NCI-H2029 (cell line): ENCODE measurements around the gene CLCN3.
A peak's percentile ranks its signal among the peaks of the same experiment; 100 is the strongest.
"Not testable (repeated sequence)": the region's sequence is repeated elsewhere in the genome, so short reads cannot be mapped to it uniquely, and the experiment has no call there.

ENCODE experiments used
- DNase-seq: peaks from one replicate; lab custom pipeline; 2025; lab: John Stamatoyannopoulos, UW

Gene CLCN3

DNA sequence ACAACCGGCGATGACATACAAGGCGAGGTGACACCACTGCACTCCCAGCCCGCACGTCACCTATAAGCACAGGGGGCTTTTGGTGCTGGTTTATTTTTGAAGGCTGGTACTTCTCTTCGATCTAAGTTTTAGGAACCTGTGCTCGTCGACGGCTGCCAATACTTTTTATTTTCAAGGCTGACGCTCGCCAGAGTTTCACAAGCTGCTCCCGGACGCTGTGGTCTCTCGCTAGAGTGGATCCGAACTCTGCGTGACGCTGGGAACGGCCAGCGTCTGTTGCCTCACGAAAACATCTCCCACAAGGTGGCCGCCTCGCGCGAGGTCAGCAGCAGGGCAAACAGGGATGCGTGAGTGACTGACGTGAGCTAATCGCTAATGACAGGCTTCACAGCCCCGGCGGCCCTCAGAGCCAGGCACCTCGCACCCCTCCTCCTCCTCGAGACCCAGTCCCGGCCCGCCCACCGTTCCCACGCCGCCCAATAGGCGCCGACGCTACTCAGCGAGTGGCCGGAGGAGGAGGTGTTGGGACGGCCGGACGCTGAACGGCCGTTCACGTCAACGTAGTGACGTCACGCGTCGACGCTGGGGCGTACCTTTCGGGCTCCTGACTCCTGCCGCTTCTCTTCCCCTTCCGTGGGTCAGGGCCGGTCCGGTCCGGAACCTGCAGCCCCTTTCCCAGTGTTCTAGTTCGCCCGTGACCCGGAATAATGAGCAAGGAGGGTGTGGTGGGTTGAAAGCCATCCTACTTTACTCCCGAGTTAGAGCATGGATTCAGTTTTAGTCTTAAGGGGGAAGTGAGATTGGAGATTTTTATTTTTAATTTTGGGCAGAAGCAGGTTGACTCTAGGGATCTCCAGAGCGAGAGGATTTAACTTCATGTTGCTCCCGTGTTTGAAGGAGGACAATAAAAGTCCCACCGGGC, at the start of gene CLCN3:
Gene CLCN3 (plus strand): TSS at position 621 of the 922 bp plus-strand sequence. CDS start 15,351 bp downstream, outside the sequence.
- peak; percentile 91 for DNase-seq

GRCh38 chr4:169571012-169571411, 49.4 kb upstream of the CLCN3 start:
- not testable (repeated sequence) for DNase-seq

DNA sequence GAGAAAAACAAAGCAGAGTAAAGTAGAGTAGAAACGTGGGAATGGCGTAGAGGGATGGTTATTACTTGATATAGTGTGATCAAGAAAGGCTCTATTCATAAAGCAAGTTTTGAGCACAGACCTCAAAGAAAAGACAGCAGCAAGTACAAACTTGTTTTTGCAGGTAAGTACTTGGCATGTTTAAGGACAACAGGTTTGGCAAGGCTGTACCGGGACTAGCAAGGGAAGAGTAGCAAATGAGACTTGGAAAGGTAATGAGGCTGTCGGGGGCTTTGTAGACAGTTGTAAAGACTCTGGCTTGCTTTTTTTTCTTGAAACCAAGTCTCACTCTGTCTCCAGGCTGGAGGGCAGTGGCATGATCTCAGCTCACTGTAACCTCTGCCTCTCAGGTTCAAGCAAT, 48.9 kb upstream of the CLCN3 start:
- DNase-seq, result no peak

GRCh38 chr4:169573889-169574288, 46.5 kb upstream of the CLCN3 start:
- no peak for DNase-seq

- DNase-seq, result no peak
Observed at GRCh38 chr4:169582203-169582602, 38.2 kb upstream of the CLCN3 start.

DNA sequence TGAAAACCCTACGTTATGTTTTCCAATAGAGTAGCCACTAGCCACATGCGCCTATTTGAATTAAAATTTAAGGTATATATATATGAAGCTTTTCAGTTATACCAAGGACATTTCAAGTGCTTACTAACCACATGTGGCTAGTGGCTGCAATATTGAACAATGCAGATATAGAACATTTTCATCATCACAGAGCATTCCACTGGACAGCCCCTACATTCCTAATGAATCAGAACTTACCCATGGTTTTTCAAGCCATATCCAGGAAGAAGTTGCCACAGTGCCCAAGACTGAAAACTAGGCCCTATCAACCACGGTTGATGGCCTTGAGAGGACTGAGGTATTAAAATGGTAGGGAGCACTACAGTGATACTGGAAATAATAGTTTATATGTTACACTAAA, 37.7 kb upstream of the CLCN3 start:
- no peak for DNase-seq

- DNase-seq, result no peak
Observed at GRCh38 chr4:169583563-169583962, 36.8 kb upstream of the CLCN3 start.

DNA sequence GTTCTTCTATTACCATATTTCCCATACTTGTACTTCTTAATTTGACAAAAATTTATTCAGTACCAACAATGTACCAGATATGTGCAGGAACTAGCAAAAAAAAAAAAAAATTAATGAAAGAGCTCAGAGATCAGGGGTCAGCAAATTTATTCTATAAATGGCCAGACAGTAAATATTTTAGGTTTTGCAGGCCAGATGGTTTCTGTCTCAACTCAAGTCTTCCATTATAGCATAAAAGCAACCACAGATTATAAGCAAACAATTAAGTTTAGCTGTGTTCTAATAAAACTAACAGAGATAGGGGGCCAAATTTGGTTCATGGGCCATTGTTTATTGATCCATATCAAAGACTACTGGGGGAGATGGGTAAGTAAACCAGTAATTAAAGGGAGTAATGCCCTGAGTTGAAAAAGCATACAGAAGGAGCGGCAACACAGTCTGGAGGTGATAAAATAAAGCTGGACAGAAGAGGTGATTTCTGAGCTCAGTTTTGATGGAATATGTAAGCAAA, 27.3 kb upstream of the CLCN3 start:
- no peak for DNase-seq

DNA sequence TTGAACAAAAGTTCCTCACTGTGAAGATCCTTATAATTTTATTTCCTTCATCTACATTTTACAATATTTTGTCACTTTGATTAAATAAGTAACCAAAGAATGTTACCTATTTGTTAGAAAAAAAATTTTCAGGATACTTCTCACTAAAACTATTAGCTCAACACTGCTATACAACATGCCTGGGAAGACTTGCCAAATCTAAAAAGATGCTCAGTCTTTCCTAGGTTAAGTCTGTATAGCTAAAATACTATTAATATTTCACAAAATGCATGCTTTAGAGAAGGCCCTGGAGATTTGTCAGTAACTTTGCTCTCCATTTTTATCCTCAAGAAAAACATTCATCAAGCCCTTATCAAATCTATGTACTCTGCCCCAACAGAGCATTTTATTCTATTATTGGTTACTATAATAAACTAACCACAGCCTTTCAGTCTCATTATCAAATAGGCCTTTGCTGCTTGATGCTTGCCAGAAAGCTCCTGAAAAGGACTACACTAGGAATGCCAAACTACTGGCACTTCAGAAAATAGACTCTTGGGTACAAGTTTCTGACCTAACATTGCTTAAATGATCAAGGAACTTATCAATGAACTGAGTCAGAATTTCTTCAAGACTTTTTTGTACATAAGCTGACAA, 25.7 kb upstream of the CLCN3 start:
- DNase-seq, result no peak

GRCh38 chr4:169601016-169601771, 19.2 kb upstream of the CLCN3 start:
- DNase-seq, result no peak

GRCh38 chr4:169603312-169603711, 17.1 kb upstream of the CLCN3 start:
- DNase-seq, result no peak

- DNase-seq, result no peak
Observed at GRCh38 chr4:169604131-169604900, 16.1 kb upstream of the CLCN3 start.

DNA sequence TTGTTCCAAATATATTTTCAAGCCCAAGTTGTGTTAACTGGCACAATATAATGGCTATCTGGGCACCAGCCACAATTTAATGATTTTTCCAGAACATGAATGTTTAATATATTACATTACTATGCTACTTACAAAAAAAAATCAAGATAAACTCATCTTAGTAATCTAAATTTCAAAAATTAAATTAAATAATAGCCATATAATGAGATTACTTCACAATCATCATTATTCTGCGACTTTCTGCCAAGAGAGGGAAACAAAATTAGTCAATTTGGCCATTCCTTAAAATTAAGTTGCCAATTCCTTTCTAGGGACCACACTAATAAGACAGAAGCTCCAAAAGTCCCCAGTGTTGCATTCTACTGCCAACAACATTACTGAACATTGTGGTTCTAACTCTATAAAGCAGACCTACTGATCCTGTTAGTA, 15.5 kb upstream of the CLCN3 start:
- DNase-seq, result no peak

- DNase-seq, result no peak
Observed at GRCh38 chr4:169611157-169611556, 9.2 kb upstream of the CLCN3 start.

DNA sequence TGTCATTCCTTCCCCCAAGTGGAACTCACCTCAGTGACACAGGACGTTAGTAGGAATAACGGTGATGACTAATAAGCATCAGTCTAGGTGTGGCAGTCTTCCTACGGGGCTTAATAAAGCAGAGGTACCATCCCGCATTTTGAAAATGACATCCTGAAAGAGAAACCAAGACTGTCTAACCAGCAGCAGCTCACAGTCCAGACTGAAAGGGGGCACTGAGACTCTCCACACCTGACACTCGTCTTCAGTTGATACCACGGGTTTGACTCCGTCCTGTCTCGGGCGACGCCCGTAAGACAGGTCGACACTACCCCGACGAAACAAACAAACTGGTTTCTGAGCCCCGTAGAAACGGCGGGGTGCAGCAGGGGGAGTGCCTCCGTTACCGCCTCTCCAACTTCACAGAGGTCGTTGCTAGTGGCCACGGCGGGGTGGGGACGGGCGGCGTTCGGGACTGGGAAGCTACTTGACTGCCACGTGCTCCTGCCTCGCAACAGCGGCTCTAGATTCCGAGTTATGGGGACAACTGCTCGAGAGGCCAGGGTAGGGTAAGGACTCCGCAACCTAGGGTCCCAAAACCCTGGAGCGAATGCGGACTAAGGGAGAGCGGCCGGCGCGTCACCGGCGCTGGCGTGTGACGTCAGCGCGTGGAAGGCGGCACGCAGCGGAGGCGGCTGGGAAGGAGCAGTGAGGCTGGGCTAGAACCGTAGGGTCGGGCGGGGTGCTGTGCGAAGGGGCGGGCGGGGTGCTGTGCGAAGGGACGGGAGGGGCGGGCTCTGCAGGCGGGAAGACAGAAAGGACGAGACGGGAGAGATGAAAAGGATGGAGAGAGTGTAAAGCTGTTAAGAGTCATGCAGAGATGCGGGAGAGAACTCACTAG, 8.1 kb upstream of the CLCN3 start, which contains the start of gene NEK1:
Gene NEK1 (minus strand): TSS at position 593 of the 880 bp plus-strand sequence. CDS start 9,953 bp downstream, outside the sequence.
- DNase-seq, result peak; percentile 67

DNA sequence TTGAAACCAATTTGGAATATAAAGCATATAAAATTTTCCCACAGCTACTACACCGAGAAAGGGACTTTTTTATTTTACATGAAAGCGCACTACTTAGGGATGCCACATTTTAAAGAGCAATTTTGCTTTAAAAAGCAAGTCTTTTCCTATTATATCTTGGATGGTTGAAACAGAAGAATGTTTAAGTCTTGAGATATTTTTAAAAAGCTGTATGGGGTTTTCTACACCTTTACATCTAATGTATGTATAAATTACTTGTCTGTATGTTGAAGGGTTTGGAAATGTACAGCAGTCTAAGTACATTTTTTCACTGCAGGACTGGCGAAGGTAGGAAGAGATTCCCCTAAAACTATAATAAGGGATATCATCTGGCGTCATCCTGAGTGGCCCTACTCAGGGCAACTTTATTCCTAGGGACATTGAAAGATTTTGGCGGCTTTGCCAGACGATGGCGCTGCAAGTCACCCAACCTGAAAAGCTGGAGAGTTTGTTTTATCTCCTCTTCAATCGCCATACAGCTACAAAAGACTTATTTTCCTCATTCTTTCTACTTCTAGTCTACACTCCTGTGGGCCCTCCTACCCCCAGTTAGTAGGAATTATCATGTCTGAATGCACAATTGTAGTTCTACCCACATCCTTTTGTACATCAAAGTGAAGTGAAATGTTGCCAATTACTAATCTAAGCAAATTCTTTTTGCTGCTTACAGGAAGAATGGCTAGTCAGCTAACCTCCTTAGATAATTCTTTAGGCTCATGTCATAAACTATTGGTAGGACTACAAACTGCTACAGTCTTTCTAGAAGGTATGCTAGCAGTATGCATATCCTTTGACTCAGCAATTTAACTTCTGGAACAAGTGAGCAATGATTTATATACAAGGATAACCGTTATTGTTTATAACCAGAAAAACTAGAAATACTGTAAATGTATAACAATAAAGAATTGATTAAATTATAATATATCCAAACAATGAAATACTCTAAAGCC, 7.2 kb upstream of the CLCN3 start:
- peak; percentile 45 for DNase-seq

DNA sequence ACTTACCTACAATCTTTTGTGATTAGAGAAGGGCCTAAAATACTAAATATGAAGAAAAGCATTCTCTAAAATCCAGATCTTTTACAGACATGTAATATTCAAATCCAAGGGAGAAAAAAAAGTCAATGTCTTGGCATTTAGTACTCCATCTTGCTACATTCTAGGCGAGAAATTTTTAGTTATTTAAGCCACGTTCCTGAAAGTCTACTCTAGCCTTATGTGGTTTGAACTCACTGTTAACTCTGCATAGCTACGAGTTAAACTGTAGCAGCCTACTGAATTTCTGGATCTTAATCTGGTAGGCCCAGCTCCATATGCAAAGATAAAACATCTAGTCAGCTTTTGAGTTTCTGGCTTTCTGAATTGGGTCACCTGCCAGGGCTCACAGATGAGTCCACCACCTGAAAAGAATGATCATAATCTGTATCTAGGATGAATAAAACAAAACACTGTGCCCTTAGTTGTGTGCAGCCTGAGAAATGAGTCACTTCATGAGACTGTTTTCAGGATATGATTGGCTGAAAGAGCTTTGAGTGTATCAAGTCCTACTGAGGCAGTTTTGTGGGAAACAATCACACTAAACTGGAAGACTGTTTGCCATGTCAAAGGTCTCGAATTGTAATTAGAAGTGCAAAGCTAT, 4.8 kb upstream of the CLCN3 start:
- no peak for DNase-seq

GRCh38 chr4:169616846-169617245, 3.5 kb upstream of the CLCN3 start:
- no peak for DNase-seq

- no peak for DNase-seq
Observed at GRCh38 chr4:169617306-169617705, 3.1 kb upstream of the CLCN3 start.
